ENCODE measurements around the gene CIROP.

CIROP gene

DNA sequence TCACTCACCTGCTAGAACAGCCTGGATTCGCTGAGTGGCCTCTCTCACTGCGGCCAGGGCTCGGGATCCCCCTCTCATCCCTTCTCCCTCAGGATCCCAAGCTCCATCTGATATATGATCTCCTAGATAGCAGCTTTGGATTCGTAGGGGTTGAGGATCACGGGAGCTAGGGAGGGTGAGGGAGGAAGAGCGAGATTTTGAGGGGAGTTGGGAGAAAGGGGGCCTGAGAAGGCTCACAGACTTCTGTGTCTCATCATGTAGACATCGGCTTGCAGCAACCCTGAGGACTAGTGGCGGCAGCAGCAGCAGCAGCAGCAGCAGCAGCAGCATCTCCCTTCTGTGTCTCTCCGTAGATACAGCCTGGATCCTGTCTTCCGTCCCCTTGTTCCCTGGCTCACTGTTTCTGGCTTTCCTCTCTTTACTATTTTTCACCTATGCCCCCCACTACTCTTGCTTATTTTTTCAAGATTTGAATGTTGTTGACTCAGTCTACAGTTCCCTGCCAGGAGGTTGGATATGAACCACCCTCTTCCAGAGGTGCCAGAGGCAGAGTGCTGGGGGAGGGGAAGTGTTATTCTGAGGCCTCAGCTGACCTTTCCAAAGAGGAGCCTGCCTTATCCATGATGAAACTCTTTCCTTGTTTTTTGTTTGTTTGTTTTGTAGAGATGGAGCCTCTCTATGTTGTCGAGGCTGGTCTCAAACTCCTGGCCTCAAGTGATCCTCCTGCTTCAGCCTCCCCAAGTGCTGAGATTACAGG lies at the start of gene CIROP:
Gene CIROP, minus strand, starts transcription at position 399 of the 757 bp plus-strand sequence. Its CDS starts 69 bp downstream, at position 330.
- Histone ChIP-seq H3K9ac (ENCODE audit: low read length) (no peak within 1 kb of the TSS), H3K9me3 (ENCODE audit: control insufficient read depth, low read length) (no peaks in the 10 kb centered on the region), H3K4me1 (ENCODE audit: control insufficient read depth, insufficient read depth, low read length) (peaks cover 2% of the 10 kb centered on the region), H3K4me3 (ENCODE audit: low read length) (no peak within 1 kb of the TSS), H3K27me3 (ENCODE audit: control insufficient read depth, insufficient read depth, low read length) (peaks cover 4% of the 10 kb centered on the region), H3K36me3 (ENCODE audit: control insufficient read depth, insufficient read depth, low read length) (no peaks in the 10 kb centered on the region)

DNA sequence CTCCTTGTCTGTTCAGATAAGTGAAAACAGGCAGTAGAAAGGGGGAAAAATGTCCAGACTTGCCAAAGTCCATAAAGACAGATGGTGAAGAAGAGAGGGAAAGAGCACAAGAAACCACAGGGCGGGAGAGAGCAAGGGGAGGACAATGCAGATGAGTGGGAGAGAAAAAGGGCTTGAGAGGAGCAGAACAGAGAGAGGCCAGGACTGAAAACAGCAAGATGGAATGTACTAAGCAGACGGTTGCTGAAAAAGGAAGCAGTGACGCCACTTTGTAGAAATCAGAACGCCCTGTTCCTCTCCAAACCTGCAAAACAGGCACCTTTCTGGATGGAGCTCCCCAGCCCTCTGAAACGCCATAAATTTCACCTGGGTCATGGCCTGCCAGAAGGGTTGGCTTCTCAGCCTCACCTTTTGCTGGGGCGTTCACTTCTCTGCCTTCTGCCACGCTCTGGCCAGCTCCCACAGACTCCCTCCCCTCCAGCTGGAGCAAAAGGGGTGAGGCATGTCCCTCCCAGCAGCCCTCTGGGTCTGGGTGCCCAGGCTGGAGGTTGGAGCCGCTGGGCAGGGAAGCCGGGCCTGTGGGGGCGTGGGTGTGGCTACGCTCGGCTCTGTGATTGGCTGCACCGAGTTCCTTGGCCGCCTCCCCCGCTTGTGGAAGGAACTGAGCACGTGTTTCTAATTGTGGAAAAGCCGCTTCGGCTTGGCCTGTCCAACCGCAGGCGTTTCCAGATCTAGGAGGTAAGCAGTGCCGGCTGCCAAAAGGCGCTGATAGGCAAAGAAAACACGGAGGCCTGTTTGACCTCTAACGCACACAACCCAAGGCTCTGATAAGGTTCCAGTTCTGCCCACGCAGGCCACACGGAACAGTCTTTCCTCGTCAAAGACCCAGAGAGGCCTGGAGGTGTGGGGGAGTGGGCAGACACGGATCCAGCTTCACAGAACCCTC lies 49.3 kb upstream of the CIROP start:
- Histone ChIP-seq H3K36me3 (ENCODE audit: control insufficient read depth, insufficient read depth, low read length) (no peaks in the 10 kb centered on the region), H3K9me3 (ENCODE audit: control insufficient read depth, low read length) (no peaks in the 10 kb centered on the region), H3K27me3 (ENCODE audit: control insufficient read depth, insufficient read depth, low read length) (no peaks in the 10 kb centered on the region), H3K4me1 (ENCODE audit: control insufficient read depth, insufficient read depth, low read length) (peaks cover 66% of the 10 kb centered on the region), H3K4me3 (ENCODE audit: low read length) (peak overlapping the region; percentile 15), H3K9ac (ENCODE audit: low read length) (peak overlapping the region; percentile 56)

GRCh38 chr14:23151342-23151741 lies 46.6 kb upstream of the CIROP start:
- Histone ChIP-seq H3K4me1 (ENCODE audit: control insufficient read depth, insufficient read depth, low read length) (peaks cover 81% of the 10 kb centered on the region), H3K27me3 (ENCODE audit: control insufficient read depth, insufficient read depth, low read length) (no peaks in the 10 kb centered on the region), H3K4me3 (ENCODE audit: low read length) (no peak overlapping the region), H3K9me3 (ENCODE audit: control insufficient read depth, low read length) (no peaks in the 10 kb centered on the region), H3K36me3 (ENCODE audit: control insufficient read depth, insufficient read depth, low read length) (no peaks in the 10 kb centered on the region), H3K9ac (ENCODE audit: low read length) (no peak overlapping the region)

GRCh38 chr14:23149745-23150144 lies 45.0 kb upstream of the CIROP start:
- no peaks in the 10 kb centered on the region for H3K36me3 ChIP-seq (ENCODE audit: control insufficient read depth, insufficient read depth, low read length)
- H3K4me1 ChIP-seq (ENCODE audit: control insufficient read depth, insufficient read depth, low read length) = peaks cover 75% of the 10 kb centered on the region
- no peak overlapping the region for H3K9ac ChIP-seq (ENCODE audit: low read length)
- H3K27me3 ChIP-seq (ENCODE audit: control insufficient read depth, insufficient read depth, low read length) = no peaks in the 10 kb centered on the region
- no peaks in the 10 kb centered on the region for H3K9me3 ChIP-seq (ENCODE audit: control insufficient read depth, low read length)
- H3K4me3 ChIP-seq (ENCODE audit: low read length) = no peak overlapping the region

DNA sequence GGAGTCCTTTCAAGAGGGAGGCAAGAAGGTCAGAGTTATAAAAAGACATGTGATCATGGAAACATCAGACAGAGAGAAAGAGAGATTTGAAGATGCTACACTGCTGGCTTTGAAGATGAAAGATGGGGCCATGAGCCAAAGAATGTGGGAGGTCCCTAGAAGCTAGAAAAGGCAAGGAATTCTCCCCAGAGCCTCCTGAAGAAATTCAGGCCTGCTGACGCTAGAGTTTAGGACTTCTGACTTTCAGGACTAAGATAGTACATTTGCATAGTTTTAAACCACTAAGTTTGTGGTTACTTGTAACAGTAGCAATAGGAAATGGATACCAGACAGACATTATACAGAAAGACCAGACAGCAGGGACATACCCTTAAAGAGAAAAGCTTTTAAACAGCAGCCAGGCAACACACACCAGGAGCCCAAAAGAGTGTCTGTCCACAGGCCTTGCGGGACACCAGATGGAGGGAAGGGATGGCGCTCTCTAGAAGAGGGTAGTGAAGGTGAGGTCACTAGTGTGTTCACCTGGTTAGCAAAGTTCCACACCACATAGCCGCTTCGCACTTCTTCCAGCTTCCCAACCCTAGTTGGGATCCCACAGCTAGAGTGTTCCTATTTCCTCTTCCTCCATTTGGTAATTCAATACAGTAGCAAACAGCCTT lies 43.9 kb upstream of the CIROP start:
- H3K4me1 ChIP-seq (ENCODE audit: control insufficient read depth, insufficient read depth, low read length) = peaks cover 65% of the 10 kb centered on the region
- H3K27me3 ChIP-seq (ENCODE audit: control insufficient read depth, insufficient read depth, low read length) = no peaks in the 10 kb centered on the region
- no peaks in the 10 kb centered on the region for H3K9me3 ChIP-seq (ENCODE audit: control insufficient read depth, low read length)
- no peaks in the 10 kb centered on the region for H3K36me3 ChIP-seq (ENCODE audit: control insufficient read depth, insufficient read depth, low read length)
- no peak overlapping the region for H3K9ac ChIP-seq (ENCODE audit: low read length)
- H3K4me3 ChIP-seq (ENCODE audit: low read length) = no peak overlapping the region

DNA sequence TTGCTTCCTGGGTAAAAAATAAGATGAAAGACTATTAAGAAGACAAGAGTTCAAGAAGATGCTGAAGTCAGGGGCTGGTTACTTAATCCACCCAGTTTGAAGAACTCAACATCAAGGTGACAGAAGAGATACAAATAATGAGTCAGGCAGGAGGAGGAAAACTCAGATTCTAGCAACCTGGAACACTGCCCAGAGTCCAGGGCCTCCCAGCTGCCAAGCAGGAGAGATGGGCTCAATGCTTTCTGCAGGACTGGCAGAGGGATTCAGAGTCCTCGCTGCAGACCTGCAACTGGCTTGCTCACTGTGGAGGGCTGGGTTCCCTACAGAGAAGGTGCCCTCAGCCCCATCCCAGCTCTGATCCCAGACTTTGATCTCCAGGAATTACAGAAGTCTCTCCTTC lies 42.9 kb upstream of the CIROP start:
- H3K4me3 ChIP-seq (ENCODE audit: low read length) = no peak overlapping the region
- no peaks in the 10 kb centered on the region for H3K36me3 ChIP-seq (ENCODE audit: control insufficient read depth, insufficient read depth, low read length)
- no peaks in the 10 kb centered on the region for H3K9me3 ChIP-seq (ENCODE audit: control insufficient read depth, low read length)
- no peaks in the 10 kb centered on the region for H3K27me3 ChIP-seq (ENCODE audit: control insufficient read depth, insufficient read depth, low read length)
- no peak overlapping the region for H3K9ac ChIP-seq (ENCODE audit: low read length)
- H3K4me1 ChIP-seq (ENCODE audit: control insufficient read depth, insufficient read depth, low read length) = peaks cover 61% of the 10 kb centered on the region

GRCh38 chr14:23146980-23147379 lies 42.2 kb upstream of the CIROP start:
- Histone ChIP-seq H3K36me3 (ENCODE audit: control insufficient read depth, insufficient read depth, low read length) (no peaks in the 10 kb centered on the region), H3K4me1 (ENCODE audit: control insufficient read depth, insufficient read depth, low read length) (peaks cover 61% of the 10 kb centered on the region), H3K4me3 (ENCODE audit: low read length) (no peak overlapping the region), H3K9me3 (ENCODE audit: control insufficient read depth, low read length) (no peaks in the 10 kb centered on the region), H3K9ac (ENCODE audit: low read length) (no peak overlapping the region), H3K27me3 (ENCODE audit: control insufficient read depth, insufficient read depth, low read length) (no peaks in the 10 kb centered on the region)

DNA sequence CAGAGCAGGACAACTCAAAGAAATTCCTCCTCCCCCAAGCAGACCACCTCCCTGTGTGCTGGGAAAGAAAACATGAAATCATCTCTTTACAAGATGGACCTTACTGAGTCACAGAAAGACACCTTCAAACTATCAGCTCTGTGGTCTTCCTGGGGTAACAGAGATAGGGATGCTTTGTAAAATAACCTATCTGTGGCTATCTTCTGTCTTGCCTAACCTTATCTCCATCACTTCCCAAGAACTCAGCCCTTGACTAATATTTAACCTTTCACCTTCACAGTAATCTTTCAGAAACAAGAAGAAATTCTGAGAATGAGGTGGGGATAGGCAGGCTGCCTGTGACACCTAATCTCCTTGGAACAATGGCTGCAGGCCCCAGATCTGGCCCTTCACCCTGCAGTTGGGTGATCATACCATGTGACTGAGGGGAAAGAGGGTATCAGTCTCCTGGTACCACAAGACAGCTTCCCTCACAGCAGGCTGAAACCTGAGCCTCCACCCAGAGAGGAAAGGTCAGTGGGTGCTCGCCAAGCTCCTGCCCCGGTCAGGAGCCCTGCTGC lies 41.6 kb upstream of the CIROP start:
- Histone ChIP-seq H3K36me3 (ENCODE audit: control insufficient read depth, insufficient read depth, low read length) (no peaks in the 10 kb centered on the region), H3K4me1 (ENCODE audit: control insufficient read depth, insufficient read depth, low read length) (peaks cover 58% of the 10 kb centered on the region), H3K9ac (ENCODE audit: low read length) (no peak overlapping the region), H3K27me3 (ENCODE audit: control insufficient read depth, insufficient read depth, low read length) (no peaks in the 10 kb centered on the region), H3K4me3 (ENCODE audit: low read length) (no peak overlapping the region), H3K9me3 (ENCODE audit: control insufficient read depth, low read length) (no peaks in the 10 kb centered on the region)

DNA sequence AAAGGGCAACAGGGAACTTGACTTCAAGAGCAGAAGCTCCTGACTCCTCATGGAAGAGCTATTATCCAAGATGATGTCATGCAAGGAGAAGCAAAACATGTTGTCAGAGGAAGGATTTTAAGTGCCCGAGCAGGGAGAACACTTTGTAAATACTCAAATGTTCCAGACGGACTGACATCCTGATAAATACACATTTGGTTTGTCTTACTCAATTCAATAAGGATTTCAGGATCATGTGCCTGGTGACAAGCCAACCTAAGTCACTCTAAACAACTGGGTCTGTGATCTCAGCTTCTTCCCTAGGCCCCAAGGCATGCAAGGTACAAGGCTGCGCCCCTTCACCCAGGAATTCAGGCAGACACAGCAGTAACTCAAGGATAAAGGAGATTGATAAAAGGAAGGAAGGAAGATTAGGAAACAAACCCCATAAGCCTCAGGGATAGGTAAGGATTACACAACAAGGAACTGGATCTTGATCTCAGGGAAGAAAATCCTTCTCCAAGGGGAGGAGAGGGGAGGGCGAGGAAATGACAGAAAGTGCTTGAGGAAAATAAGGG lies 41.1 kb upstream of the CIROP start:
- H3K4me1 ChIP-seq (ENCODE audit: control insufficient read depth, insufficient read depth, low read length) = peaks cover 53% of the 10 kb centered on the region
- H3K9me3 ChIP-seq (ENCODE audit: control insufficient read depth, low read length) = no peaks in the 10 kb centered on the region
- H3K36me3 ChIP-seq (ENCODE audit: control insufficient read depth, insufficient read depth, low read length) = no peaks in the 10 kb centered on the region
- no peaks in the 10 kb centered on the region for H3K27me3 ChIP-seq (ENCODE audit: control insufficient read depth, insufficient read depth, low read length)
- H3K4me3 ChIP-seq (ENCODE audit: low read length) = no peak overlapping the region
- H3K9ac ChIP-seq (ENCODE audit: low read length) = no peak overlapping the region

GRCh38 chr14:23143911-23144310 lies 39.1 kb upstream of the CIROP start:
- H3K27me3 ChIP-seq (ENCODE audit: control insufficient read depth, insufficient read depth, low read length) = no peaks in the 10 kb centered on the region
- no peak overlapping the region for H3K4me3 ChIP-seq (ENCODE audit: low read length)
- H3K36me3 ChIP-seq (ENCODE audit: control insufficient read depth, insufficient read depth, low read length) = no peaks in the 10 kb centered on the region
- H3K4me1 ChIP-seq (ENCODE audit: control insufficient read depth, insufficient read depth, low read length) = peaks cover 39% of the 10 kb centered on the region
- H3K9ac ChIP-seq (ENCODE audit: low read length) = no peak overlapping the region
- H3K9me3 ChIP-seq (ENCODE audit: control insufficient read depth, low read length) = no peaks in the 10 kb centered on the region

- H3K4me3 ChIP-seq (ENCODE audit: low read length) = no peak overlapping the region
- H3K36me3 ChIP-seq (ENCODE audit: control insufficient read depth, insufficient read depth, low read length) = peaks cover 2% of the 10 kb centered on the region
- no peak overlapping the region for H3K9ac ChIP-seq (ENCODE audit: low read length)
- H3K9me3 ChIP-seq (ENCODE audit: control insufficient read depth, low read length) = no peaks in the 10 kb centered on the region
- peaks cover 46% of the 10 kb centered on the region for H3K4me1 ChIP-seq (ENCODE audit: control insufficient read depth, insufficient read depth, low read length)
- no peaks in the 10 kb centered on the region for H3K27me3 ChIP-seq (ENCODE audit: control insufficient read depth, insufficient read depth, low read length)
Measured at GRCh38 chr14:23142826-23143225, 38.0 kb upstream of the CIROP start.

All from mucosa of stomach (tissue), 1 donor.